K562 (cell line): ENCODE results near the gene APOC4. TPM values are rescaled to one million over a fixed set of nuclear protein-coding genes. Genes with fewer than 3 reads are reported as not detected.

Experiments used
- ATAC-seq: fragments of 200-7000 bp; cut with Tn5 transposase; 3 replicates; pipeline ENCODE4 v1.9.1; 2020; ENCODE audit warnings: moderate library complexity
- BruUV-seq: library from RNA; stranded (reverse); fragments of 400-500 nt; replicated peaks from 2 replicates; lab custom pipeline; 2021; lab: Mats Ljungman, UMichigan
- CTCF ChIA-PET: fragments of 300-600 bp; formaldehyde crosslinking; extraction: SDS; loops from one replicate; lab custom pipeline; 2021; ENCODE audit warnings: low intra/inter-chr PET ratio; lab: Yijun Ruan, JAX
- POLR2A ChIA-PET: fragments of 300-600, 350-650 bp; sonication (Branson Sonifier 250); formaldehyde crosslinking; extraction: SDS; loops from one replicate; lab custom pipeline; 2021; ENCODE audit warnings: antibody characterized with exemption, inconsistent platforms; lab: Yijun Ruan, JAX
- DNase-seq, 4 experiments: peaks; one replicate each; pipeline versions ENCODE4 v3.0.0 to v3.0.0-alpha.2; 2011 to 2018; ENCODE audit warnings: low spot score in 3 of 4, mixed read lengths in 3 of 4; ENCODE audit errors: extremely low read depth in 1 of 4
- FAIRE-seq: peaks from 2 replicates; lab custom pipeline; 2011; peaks lifted over from hg19 to GRCh38; lab: Jason Lieb, UNC
- H2AFZ ChIP-seq: 2 replicates; pipeline ENCODE4 v1.6.0; 2011; ENCODE audit warnings: low read depth, low read length, control low read depth, inconsistent platforms
- H3K27ac ChIP-seq: fragments of 200-600 bp; 3 replicates; pipeline ENCODE4 v1.8.0; 2011; ENCODE audit warnings: low read depth, mild to moderate bottlenecking, control low read depth, inconsistent platforms, low read length, moderate library complexity, mixed read lengths; ENCODE audit errors: extremely low read depth
- H3K27me3 ChIP-seq, 2 experiments: fragments of 300-600 bp in 1 of 2; 2 replicates in 1 of 2; 3 replicates in 1 of 2; pipeline versions ENCODE4 v1.6.0 to v1.8.0; 2011; ENCODE audit warnings: inconsistent platforms in 2 of 2, low read length in 2 of 2, mild to moderate bottlenecking in 1 of 2, mixed read lengths in 1 of 2, moderate library complexity in 1 of 2; ENCODE audit not compliant: control insufficient read depth in 2 of 2, insufficient read depth in 2 of 2
- H3K36me3 ChIP-seq: fragments of 300-600 bp; 3 replicates; pipeline ENCODE4 v1.8.0; 2011; ENCODE audit warnings: mild to moderate bottlenecking, low read length, inconsistent platforms; ENCODE audit not compliant: control insufficient read depth, insufficient read depth
- H3K4me1 ChIP-seq, 2 experiments: fragments of 200-600 bp in 1 of 2; replicated peaks in 1 of 2; 2 replicates in 1 of 2; 3 replicates in 1 of 2; pipeline versions ENCODE4 v1.5.1 to v1.8.0; 2011; ENCODE audit warnings: inconsistent platforms in 2 of 2, low read length in 2 of 2, mild to moderate bottlenecking in 1 of 2, mixed read lengths in 1 of 2, moderate library complexity in 1 of 2; ENCODE audit not compliant: control insufficient read depth in 2 of 2, insufficient read depth in 2 of 2
- H3K4me2 ChIP-seq: 2 replicates; pipeline ENCODE4 v1.6.1; 2011; ENCODE audit warnings: low read length, control low read depth, inconsistent platforms, mixed read lengths; ENCODE audit not compliant: insufficient read depth
- H3K4me3 ChIP-seq: fragments of 200-600 bp; sonication (generic), shearing (Covaris generic); 2 replicates; pipeline ENCODE4 v1.5.1; 2016; ENCODE audit warnings: control low read depth, inconsistent platforms
- H3K79me2 ChIP-seq: fragments of 200-600 bp; 3 replicates; pipeline ENCODE4 v1.8.0; 2011; ENCODE audit warnings: low read length, inconsistent platforms; ENCODE audit not compliant: control insufficient read depth, insufficient read depth
- H3K9ac ChIP-seq, 2 experiments: 2 replicates each; pipeline versions ENCODE4 v1.6.0 to v1.6.1; 2011; ENCODE audit warnings: low read depth in 2 of 2, low read length in 2 of 2, control low read depth in 1 of 2, inconsistent platforms in 1 of 2, mild to moderate bottlenecking in 1 of 2, mixed read lengths in 1 of 2; ENCODE audit not compliant: insufficient read depth in 1 of 2
- H3K9me1 ChIP-seq: one replicate; pipeline ENCODE4 v1.6.0; 2011; ENCODE audit warnings: inconsistent platforms, mild to moderate bottlenecking, low read length, moderate library complexity; ENCODE audit not compliant: control insufficient read depth, insufficient read depth
- H3K9me3 ChIP-seq: replicated peaks from 2 replicates; pipeline ENCODE4 v1.5.1; 2011; ENCODE audit warnings: low read depth, low read length, inconsistent platforms; ENCODE audit not compliant: control insufficient read depth, insufficient read depth
- H4K20me1 ChIP-seq: replicated peaks from 2 replicates; pipeline ENCODE4 v1.6.1; 2011; ENCODE audit warnings: low read length, inconsistent platforms, mixed read lengths; ENCODE audit not compliant: control insufficient read depth, insufficient read depth
- CREB3L1 ChIP-seq: fragments of 450-650 bp; IDR thresholded peaks from 2 replicates; pipeline ENCODE4 v1.6.1; 2014; ENCODE audit warnings: low read depth, mild to moderate bottlenecking, moderate library complexity, borderline replicate concordance
- E4F1 ChIP-seq: fragments of 250-450 bp; sonication (Bioruptor Pico); IDR thresholded peaks from 2 replicates; pipeline ENCODE4 v1.5.0; 2021; ENCODE audit warnings: mild to moderate bottlenecking, borderline replicate concordance
- KLF16 ChIP-seq: IDR thresholded peaks from 2 replicates; pipeline ENCODE4 v1.6.1; 2016; ENCODE audit warnings: antibody characterized with exemption
- MEF2A ChIP-seq: IDR thresholded peaks from 2 replicates; pipeline ENCODE4 v1.6.1; 2011; ENCODE audit warnings: low read depth, mild to moderate bottlenecking, low read length, moderate library complexity; ENCODE audit not compliant: control insufficient read depth
- POLR2AphosphoS5 ChIP-seq: IDR thresholded peaks from 2 replicates; pipeline ENCODE4 v1.6.1; 2011; ENCODE audit warnings: mild to moderate bottlenecking, low read depth, low read length, moderate library complexity; ENCODE audit not compliant: control insufficient read depth, insufficient read depth
- RFX1 ChIP-seq: fragments of 450-650 bp; IDR thresholded peaks from 2 replicates; pipeline ENCODE4 v1.6.1; 2016; ENCODE audit warnings: mild to moderate bottlenecking, moderate library complexity
- SIRT6 ChIP-seq: IDR thresholded peaks from one replicate; pipeline ENCODE4 v1.6.1; 2012; ENCODE audit warnings: low read depth, mild to moderate bottlenecking, control low read depth, inconsistent platforms, low read length, moderate library complexity
- SMAD1 ChIP-seq: fragments of 150-350 bp; IDR thresholded peaks from 2 replicates; pipeline ENCODE4 v1.6.1; 2014; ENCODE audit warnings: low read length, low read depth; ENCODE audit not compliant: partially characterized antibody
- SNAPC5 ChIP-seq: fragments of 250-450 bp; sonication (Bioruptor Pico); IDR thresholded peaks from 2 replicates; pipeline ENCODE4 v1.8.0; 2021; ENCODE audit warnings: moderate library complexity, mild to moderate bottlenecking, inconsistent platforms
- TAF9B ChIP-seq: fragments of 450-650 bp; IDR thresholded peaks from 2 replicates; pipeline ENCODE4 v1.6.1; 2018; ENCODE audit warnings: mild to moderate bottlenecking; ENCODE audit not compliant: partially characterized antibody
- TEAD4 ChIP-seq, 2 experiments: sonication (generic) in 1 of 2; formaldehyde crosslinking in 1 of 2; IDR thresholded peaks; 2 replicates each; pipeline versions ENCODE4 v1.6.1 to v1.8.0; 2012 to 2022; ENCODE audit warnings: borderline replicate concordance in 1 of 2, inconsistent platforms in 1 of 2, low read length in 1 of 2, mild to moderate bottlenecking in 1 of 2, missing genetic modification reagents in 1 of 2
- ZNF232 ChIP-seq: sonication (generic); formaldehyde crosslinking; IDR thresholded peaks from 2 replicates; pipeline ENCODE4 v1.8.0; 2022; ENCODE audit warnings: mild to moderate bottlenecking, missing genetic modification reagents
- ZNF3 ChIP-seq: fragments of 250-450 bp; sonication (Bioruptor Pico); IDR thresholded peaks from 2 replicates; pipeline ENCODE4 v1.5.0; 2021; ENCODE audit warnings: mild to moderate bottlenecking, moderate library complexity
- ZNF57 ChIP-seq: fragments of 450-650 bp; formaldehyde crosslinking; IDR thresholded peaks from 2 replicates; pipeline ENCODE4 v1.4.0; 2020; ENCODE audit warnings: mild to moderate bottlenecking, moderate library complexity
- ZNF75A ChIP-seq: fragments of 450-650 bp; formaldehyde crosslinking; IDR thresholded peaks from 2 replicates; pipeline ENCODE4 v1.4.0; 2020; ENCODE audit warnings: mild to moderate bottlenecking
- WGBS: fragments of 100-300 bp; shearing (Covaris generic); methylation state at CpG from one replicate; pipeline ENCODE4 v1.1.6; 2016; ENCODE audit warnings: low coverage, mixed read lengths; ENCODE audit not compliant: insufficient coverage; ENCODE audit errors: missing lambda C conversion rate; 5-methylcytosine and 5-hydroxymethylcytosine counted together
- in situ Hi-C: fragments of 300-500 bp; cut with MboI; formaldehyde crosslinking; loops from 4 replicates; pipeline ENCODE4 v1.15.0; 2018; ENCODE audit warnings: inconsistent platforms, mixed read lengths
- intact Hi-C: fragments of 100-400 bp; cut with micrococcal nuclease; formaldehyde crosslinking; loops from 2 replicates; pipeline ENCODE4 v1.14.2; 2022
- polyA plus RNA-seq, 8 experiments: library from polyadenylated mRNA; depleted of rRNA in 4 of 8; stranded (reverse) in 5 of 8; unstranded in 3 of 8; fragments of >200 nt; fragmentation: Nextera tagmentation in 2 of 8; fragmentation: Illumina TruSeq in 1 of 8; extraction: Ambion mirVana in 2 of 8; extraction: Trizol in 1 of 8; gene quantifications; 2 replicates each; pipeline versions ENCODE4 v1.2.1 to v1.2.3, GENCODE V29; 2011 to 2014; ENCODE audit warnings: inconsistent platforms in 1 of 8, missing spikeins in 1 of 8
- total RNA-seq, 7 experiments: library from RNA; depleted of rRNA in 6 of 7; stranded (reverse); fragments of >200 nt in 6 of 7; fragmentation: Illumina TruSeq in 2 of 7; extraction: Trizol in 2 of 7; gene quantifications; 2 replicates each; pipeline versions ENCODE4 v1.2.1 to v1.2.3, GENCODE V29; 2011 to 2021; ENCODE audit warnings: low replicate concordance in 1 of 7

The APOC4 gene
- total and polyA plus RNA-seq, 9 of the 15 experiments (the other 6 are each of a cell fraction or from before 2014, with no cell fraction given): 0.46 TPM; not detected in 8

GRCh38 chr19:44903216-44903601 lies 38.8 kb upstream of the APOC4 start (continued):
- TF ChIP-seq SMAD1: no peak
- TF ChIP-seq ZNF232 (CRISPR knock-in tag): no peak
- no peak for TF ChIP-seq CREB3L1
- TF ChIP-seq TAF9B: no peak
- TF ChIP-seq KLF16: no peak

- Histone ChIP-seq H3K9me3 (no peaks in the 10 kb centered on the region), H3K36me3 (peaks cover 70% of the 10 kb centered on the region; the same call in 2 of the 3 replicates), H3K4me2 (peak overlapping the region; percentile 57; the same call in 1 of the 2 replicates), H3K4me1 (peaks cover 20 to 67% of the 10 kb centered on the region in 2 experiments; a peak in 4 of 5 replicates), H3K4me3 (no peak overlapping the region), H3K27ac (peak overlapping the region; percentile 40), H3K9me1 (no peaks in the 10 kb centered on the region), H3K9ac (peak overlapping the region in 1 of 2 experiments; percentile 65; a peak in 2 of 4 replicates), H3K79me2 (no peaks in the 10 kb centered on the region; the same call in 2 of the 3 replicates), H4K20me1 (0 out of 2 replicates have a peak, but pooled peaks cover 3% of the 10 kb centered on the region), H2AFZ (no peak overlapping the region), H3K27me3 (no peaks in the 10 kb centered on the region)
- ATAC-seq (peak; percentile 81), FAIRE-seq (peak; percentile 62), DNase-seq (peak; percentile 70 to 86 (median 74))
- intact Hi-C loops (loop anchor here (1.0 to 5.0 kb wide), 2 partner anchors 47 to 153 kb away; no protein-coding TSS in a partner anchor), in situ Hi-C loops (no loop called here)
- ChIA-PET CTCF (interaction anchor here (0.6 to 2.1 kb wide), 5 partner anchors 46 to 156 kb away, joined by 3 to 27 read pairs (median 4); partner anchors contain the start of gene CLPTM1), POLR2A (interaction anchor here (0.6 to 2.5 kb wide), 8 partner anchors 9 to 167 kb away, joined by 3 to 11 read pairs (median 3); no protein-coding TSS in a partner anchor)
- 22% methylated on average over 24 of the region's 24 CpGs for WGBS
- BruUV-seq: no TSS peak
- TF ChIP-seq RFX1 (no peak), TEAD4 (IDR thresholded peaks at IDR 0.05; ENCODE audit: low read length) (no peak), TEAD4 (CRISPR knock-in tag; IDR thresholded peaks at IDR 0.05; ENCODE audit: borderline replicate concordance) (no peak), E4F1 (CRISPR knock-in tag) (no peak), ZNF57 (CRISPR knock-in tag) (peak; percentile 17; the same call in 1 of the 2 replicates), MEF2A (no peak), ZNF75A (CRISPR knock-in tag) (no peak), SNAPC5 (CRISPR knock-in tag) (no peak), POLR2AphosphoS5 (peak; percentile 48), SIRT6 (no peak), ZNF3 (no peak)
Observed at GRCh38 chr19:44903602-44904425, 38.2 kb upstream of the APOC4 start.
